Activated gamma-delta T cell treated with anti-CD3 and anti-CD28 coated beads, Interleukin-2, amount 50 U/mL, for 16 hours (primary cell): ENCODE data around the gene INCA1.

Experiments used
- DNase-seq: peaks from one replicate; pipeline ENCODE4 v3.0.0-alpha.2; 2020; ENCODE audit warnings: low read depth

The INCA1 gene

GRCh38 chr17:5011928-5012327 lies 14.6 kb upstream of the INCA1 start:
- no peak for DNase-seq

DNA sequence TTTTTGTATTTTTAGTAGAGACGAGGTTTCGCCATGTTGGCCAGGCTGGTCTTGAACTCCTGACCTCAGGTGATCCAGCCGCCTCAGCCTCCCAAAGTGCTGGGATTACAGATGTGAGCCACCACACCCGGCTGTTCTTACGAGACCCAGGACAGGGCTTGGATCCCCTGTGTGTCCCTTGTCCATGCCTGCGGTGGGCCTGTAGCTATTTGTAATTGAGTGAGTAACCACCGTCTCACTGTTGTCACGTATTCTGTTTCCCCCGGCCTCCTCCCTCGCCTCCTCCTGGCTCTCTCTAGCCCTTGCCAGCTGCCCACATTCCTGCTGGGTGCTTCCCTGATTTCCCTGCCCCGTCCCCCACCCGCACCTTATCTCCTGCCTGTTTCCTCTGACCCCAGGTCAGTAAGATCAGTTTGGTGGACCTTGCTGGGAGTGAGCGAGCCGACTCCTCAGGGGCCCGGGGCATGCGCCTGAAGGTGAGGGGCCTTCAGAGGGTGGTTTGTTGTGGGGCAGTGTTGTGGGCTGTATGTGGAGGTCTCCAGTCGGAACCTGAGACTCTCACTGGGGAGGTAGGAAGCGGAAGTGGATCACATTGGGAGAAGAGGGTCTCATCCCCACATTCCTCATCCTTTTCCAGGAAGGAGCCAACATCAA lies 6.0 kb upstream of the INCA1 start:
- no peak for DNase-seq

- no peak for DNase-seq
Measured at GRCh38 chr17:5002121-5002788, 4.9 kb upstream of the INCA1 start.

GRCh38 chr17:5000237-5000639 lies 2.9 kb upstream of the INCA1 start:
- DNase-seq = no peak

DNA sequence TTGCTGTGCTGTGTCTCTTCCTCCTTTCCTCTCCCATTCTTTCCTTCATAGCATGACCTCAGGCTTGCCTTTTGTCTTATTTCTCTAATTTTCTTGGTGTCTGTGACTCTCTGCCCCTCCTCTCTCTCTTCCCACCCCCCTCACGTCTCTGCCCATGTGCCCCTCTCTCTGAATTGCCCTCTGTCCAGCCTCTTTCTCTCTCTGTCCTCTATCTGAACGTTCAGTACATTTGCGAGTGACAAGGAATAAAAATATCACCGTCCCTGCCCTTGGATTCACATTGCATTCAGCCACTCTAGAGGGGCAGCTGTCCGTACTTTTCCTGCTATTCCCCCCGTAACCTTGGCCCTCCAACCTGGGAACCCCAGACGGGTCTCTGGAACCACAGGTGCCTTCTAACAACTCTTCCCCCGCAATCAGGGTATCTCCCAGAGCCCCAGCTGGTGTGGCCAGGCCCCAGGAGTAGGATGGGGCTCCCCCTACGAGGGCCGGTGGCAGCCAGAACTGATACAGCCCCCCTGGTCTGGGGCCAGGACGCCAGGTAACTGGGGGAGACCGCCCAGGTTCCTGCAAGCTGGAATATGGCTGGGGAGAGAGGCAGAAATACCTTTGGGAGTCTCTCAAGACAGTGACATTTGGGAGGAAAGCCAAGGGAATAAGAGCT lies 2.2 kb upstream of the INCA1 start:
- DNase-seq = no peak

DNA sequence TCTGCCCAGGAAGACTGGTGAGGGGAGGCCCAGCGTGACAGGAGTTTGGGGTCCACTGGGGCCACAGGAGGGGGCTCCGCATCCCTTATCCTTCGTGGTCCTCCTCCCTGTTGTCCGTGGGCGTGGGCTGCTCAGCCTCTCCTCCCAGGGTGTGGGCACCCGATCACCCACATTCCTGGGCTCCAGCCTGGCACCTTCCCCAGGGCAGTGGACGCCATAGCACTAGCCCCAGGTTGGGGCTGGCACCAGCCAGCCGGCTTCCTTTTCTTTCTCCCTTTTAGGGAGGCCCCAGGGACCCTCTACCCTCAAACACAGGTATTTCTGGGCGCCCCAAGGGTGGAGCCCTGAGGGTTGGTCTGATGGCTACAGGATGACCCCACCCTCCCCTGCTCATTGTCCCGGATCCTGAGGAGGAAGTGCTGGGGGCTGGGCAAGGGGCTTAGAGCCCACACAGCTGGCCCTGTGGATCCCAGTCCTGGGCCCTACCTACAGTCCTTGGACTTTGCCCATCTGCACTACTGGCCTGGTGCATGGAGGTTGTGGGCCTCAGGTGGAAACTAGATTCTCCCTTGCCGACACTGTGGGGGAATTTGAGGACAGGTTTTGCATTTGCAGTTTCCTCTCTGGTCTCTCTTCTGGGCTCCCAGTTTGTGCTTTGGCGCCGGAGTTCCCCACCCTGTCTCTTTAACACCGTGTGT lies 1.6 kb upstream of the INCA1 start:
- DNase-seq = no peak

DNA sequence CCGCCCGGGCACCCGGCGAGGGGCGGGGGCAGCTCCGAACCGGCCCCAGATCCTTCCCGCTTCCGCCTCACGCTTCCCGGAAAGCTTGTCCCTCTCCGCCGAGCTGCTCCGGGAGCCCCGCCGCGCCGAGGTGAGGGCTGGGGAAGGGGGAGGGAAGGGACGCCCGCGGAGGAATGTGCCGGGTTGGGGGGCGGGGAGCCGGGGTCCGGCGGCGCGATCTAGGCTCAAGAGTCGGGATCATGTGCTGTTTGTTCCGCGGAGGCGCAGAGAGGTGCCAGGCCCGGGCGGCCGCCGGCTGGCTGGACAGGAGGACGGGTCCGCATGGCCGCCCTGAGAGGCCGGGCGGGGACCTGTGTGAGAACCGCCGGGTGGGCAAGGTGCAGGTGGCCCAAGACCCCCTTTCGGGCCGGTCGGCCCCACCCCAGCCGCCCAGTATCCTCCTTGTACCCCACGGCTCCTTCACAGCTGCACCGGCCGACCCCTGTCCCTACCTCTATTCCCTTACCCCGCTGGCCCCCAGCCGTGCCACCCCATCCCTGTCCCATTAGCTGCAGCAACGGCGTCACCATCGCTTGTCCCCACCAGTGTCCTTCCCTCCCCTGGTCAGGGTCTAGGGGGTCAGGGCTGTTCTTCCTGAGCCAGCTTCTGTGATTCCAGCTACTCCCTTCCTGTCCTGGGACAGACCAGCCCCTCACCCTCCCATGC lies 857 bp upstream of the INCA1 start:
- no peak for DNase-seq

DNA sequence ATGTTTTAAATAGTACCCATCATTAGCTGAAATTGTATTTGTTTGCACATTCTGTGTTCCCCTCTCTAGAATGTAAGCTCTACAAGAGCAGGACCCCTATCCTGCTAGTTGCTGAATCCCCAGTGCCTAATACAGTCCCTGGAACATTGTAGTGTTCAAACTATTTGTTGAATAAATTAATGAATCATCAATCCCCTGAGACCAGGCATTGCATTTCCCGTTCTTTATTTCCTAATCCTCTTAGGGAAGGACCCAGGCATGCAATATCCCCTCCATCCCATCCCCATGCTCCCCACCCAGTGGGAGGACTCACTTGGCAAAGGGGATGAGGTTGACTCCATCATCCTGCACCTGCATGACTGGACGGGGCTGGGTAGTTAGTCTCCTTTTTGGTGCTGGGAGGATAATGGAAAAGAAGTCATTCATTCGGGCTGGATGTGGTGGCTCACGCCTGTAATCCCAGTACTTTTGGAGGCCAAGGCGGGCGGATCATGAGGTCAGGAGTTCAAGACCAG lies 3.2 kb downstream of the INCA1 start:
- DNase-seq = no peak

DNA sequence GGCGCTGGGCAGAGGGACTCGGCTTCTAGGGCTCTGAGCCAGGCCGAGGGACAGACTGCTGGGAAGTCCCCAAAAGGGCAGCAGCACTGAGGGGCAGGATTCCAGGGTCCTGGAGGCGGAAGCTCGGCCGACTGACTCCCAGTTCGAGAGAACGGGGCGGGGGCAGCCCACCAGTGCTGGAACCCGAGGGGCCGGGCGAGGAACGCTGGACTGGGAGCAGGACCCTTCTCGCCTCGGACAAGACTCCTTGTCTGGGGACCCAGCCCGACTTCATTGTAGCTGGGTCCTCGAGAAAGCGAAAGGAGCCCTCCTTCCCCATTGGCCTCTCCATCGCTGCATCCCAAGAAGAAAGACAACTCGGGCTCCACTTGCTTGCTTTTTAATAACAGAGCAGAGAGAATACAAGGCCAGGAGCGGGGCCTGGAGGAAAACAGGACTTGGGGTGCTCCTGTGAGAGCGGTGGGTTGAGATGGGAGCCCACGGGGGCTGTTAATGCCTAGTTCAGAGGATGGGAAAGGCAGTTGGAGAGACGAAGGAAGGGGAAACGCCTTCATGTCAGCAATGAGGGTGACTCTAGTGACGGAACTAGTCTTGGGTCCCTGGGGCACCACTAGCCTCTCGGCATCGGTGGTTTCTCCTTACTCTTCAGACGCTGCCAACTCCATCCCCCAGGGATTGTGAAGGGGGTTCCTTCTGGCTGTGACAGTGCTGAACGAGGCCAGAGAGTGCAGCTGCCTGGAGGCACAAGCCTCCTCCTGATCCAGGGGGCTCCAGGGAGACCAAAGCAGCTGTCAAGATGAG lies 9.4 kb downstream of the INCA1 start:
- DNase-seq = no peak

- peak; percentile 78 for DNase-seq
Measured at GRCh38 chr17:4986951-4987766, 10.2 kb downstream of the INCA1 start, which contains the start of gene CAMTA2. Gene CAMTA2, minus strand, starts transcription at chr17:4987675. Its CDS starts 1,453 bp downstream, at chr17:4986222.

DNA sequence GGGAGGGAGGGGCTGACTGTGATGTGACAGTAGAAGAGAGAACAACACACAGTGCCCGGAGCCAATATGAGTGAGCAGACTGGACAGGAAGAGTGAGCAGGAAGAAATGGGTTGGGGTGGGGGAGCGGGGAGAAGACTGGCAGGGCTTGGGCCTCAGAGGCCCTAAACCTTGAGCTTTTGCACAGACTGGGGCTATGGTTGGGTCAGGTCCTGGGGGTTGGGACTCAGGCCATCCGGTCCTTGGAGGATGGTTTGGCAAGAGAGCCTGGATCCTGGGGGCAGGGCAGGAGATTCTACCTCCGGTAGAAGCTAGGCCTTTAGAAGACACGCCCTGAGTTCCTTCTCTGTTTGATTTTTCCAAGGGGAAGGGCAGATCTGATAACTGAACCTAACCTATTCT lies 10.9 kb downstream of the INCA1 start:
- DNase-seq = no peak

DNA sequence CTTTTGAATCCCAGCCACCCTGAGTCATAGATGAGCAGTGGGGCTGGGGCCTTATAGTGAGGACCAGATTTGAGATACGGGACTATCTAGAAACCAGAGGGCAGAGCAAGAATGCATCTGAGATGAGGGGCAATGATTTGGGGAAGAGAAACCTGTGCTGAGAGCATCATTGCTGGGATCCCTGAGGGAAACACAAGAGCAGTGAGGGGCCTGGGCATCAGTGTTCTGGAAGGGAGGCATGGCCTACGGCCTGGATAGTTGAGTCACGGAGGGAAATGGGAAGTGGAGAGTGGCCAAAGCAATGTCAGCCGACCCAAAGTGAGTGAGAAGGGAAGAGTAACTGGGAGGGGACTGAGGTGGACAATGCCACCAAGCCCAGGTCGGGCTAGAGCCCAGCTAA lies 15.0 kb downstream of the INCA1 start:
- no peak for DNase-seq

GRCh38 chr17:4980644-4981216 lies 16.6 kb downstream of the INCA1 start:
- no peak for DNase-seq

DNA sequence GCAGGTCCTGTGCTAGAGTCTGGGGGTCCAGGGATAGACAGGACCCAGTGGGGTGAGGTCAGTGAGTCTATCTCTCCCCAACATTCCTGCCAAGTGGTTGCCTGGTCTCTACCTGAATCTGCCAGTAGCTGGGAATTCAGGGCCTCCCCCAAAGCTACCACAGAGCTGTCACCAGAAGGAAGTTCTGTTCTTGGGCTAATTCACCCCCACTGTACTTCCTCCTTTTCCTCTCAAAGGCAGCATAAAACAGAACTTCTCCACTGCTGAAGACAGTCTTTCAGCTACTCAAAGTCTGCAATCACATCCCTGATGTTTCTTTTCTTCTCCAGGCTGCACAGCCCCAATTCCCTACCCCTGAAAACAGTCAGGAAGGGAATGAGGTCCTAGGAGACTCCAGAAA lies 18.6 kb downstream of the INCA1 start:
- no peak for DNase-seq

DNA sequence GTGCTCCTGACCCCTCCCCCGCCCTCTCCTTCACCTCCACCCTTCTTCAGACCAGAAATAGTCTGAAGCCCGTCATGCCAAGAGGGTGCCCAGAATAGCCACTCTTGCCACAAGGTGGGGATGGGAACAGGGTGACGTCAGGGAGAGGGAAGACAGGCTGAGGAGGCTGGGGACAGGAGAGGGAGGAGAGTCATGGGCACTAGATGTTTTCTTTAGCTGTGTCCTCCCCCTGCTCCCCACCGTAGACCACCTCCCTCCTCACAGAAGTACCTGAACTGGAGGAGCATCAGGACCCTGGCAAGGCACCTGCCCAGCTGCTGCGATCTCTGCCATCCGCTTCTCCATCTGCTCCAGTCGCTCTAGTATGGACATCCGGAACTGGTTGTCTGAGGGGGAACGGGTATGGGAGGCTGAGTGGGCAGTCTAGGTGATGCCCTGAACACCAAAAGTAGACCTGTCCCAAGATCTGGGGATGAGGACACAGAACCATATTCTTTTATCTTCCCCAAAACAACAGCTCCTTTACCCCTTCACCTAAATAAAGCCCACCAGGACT lies 23.1 kb downstream of the INCA1 start:
- no peak for DNase-seq

DNA sequence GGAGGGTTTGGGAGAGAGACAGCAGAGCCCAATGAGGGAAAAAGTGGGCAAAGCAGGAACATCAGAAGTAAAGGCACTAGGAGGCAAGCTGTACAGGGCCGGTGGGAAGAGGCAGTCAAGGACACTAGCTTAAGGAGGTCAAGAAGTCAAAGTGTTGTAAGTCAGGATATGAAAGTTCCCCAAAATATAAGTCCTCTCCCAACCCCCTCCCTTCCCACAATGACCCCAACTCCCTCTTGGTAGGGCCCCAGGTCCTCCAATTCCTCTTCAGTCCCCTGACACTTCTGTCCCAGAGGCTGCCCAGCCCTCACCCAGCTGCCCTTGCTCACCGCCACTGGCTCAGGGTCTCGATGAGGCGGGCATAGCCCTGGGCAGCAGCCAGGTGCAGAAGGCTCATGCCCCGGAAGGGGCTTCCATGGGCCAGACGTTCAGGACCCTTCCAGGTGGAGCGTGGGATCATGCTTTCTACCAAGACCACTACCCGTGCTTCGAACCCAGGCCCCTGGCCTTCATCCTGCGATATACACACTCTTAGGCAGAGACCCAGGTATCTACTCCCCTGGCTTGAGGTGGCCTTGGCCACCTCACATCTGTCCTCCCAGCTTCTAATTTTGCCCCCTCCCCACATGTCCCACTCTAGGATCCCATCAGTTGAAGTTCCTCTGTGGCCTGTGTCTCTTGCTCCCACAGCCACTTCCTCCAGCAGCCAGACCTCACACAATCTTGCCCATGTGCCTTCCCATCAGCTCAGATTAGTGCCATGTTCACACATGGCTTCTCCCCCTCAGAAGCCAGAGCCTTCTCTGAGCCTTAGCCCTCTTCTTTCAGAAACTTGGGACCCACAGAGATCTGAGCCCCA lies 23.8 kb downstream of the INCA1 start:
- DNase-seq = no peak

- DNase-seq = no peak
Measured at GRCh38 chr17:4972752-4973151, 24.6 kb downstream of the INCA1 start.

- no peak for DNase-seq
Measured at GRCh38 chr17:4972322-4972721, 25.0 kb downstream of the INCA1 start.

- no peak for DNase-seq
Measured at GRCh38 chr17:4971826-4972225, 25.5 kb downstream of the INCA1 start.
